Cardiac septum (tissue), 1 donor: Measurements from ENCODE around the gene C1orf53. TPM values are rescaled to one million over a fixed set of nuclear protein-coding genes. Genes with fewer than 3 reads are reported as not detected.
A peak's percentile ranks its signal among the peaks of the same experiment; 100 is the strongest.
"Not testable (repeated sequence)": the region's sequence is repeated elsewhere in the genome, so short reads cannot be mapped to it uniquely, and the experiment has no call there.

Source experiments
- DNase-seq: peaks from one replicate; pipeline ENCODE4 v3.0.0-alpha.2; 2020; ENCODE audit warnings: low spot score
- intact Hi-C: fragments of 100-400 bp; cut with DNase I; formaldehyde crosslinking; loops from one replicate; pipeline ENCODE4 v1.14.0; 2022
- long read RNA-seq: library from polyadenylated mRNA; unstranded; transcript quantifications from one replicate; pipeline ENCODE4 v2.0.0, GENCODE V29; 2021
- total RNA-seq: library from RNA; stranded (reverse); fragmentation: NEBNext Ultra II Directional; extraction: Animal tissue kit (Norgen Biotek cat#: 25700); gene quantifications from one replicate; pipeline ENCODE4 v1.2.1, GENCODE V29; 2021
- donor health status: DM: no; HTN: no; CAD: no.

The C1orf53 gene
- 7.4 TPM for total RNA-seq
- long read RNA-seq, partial matches to known transcripts, result 0 of 3 reads
- long read RNA-seq, other reads (novel, unspliced or antisense), result 0 of 3 reads

GRCh38 chr1:197902454-197903195 is at the start of gene C1orf53:
TSS of gene C1orf53 (plus strand) at chr1:197902630. CDS start at chr1:197902650, 20 bp downstream.
- intact Hi-C loops, result no loop called here
- peak; percentile 93 for DNase-seq

DNA sequence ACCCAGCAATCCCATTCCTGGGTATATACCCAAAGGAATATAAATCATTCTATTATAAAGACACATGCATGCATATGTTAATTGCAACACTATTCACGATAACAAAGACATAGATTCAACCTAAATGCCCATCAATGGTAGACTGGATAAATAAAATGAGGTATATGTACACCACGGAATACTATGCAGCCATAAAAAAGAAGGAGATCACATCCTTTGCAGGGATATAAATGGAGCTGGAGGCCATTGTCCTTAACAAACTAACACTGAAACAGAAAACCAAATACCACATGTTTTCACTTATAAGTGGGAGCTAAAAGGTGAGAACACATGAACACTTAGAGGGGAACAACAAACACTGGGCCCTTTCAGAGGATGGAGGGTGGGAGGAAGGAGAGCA is 46.7 kb upstream of the C1orf53 start:
- intact Hi-C loops, DNase-seq: not testable (repeated sequence)

- no peak for DNase-seq
Observed at GRCh38 chr1:197857477-197857876, 45.0 kb upstream of the C1orf53 start.

DNA sequence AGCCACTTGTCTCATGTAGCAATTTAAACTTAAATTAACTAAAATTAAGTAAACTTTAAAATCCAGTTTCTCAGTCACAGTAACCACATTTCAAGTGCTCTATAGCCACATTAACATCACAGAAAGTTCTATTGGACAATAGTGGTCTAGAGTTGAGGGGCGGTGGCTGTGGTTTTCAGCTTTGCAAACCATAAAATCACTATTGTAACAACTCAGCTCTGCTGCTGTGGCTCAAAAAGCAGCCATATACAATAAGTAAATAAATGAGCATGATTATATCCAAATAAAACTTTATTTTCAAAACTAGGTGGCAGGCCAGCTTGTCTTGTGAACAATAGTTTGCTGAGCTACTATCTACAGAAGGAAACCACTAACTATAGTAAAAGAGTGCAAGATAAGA is 43.4 kb upstream of the C1orf53 start:
- no peak for DNase-seq
- intact Hi-C loops, result no loop called here

More at GRCh38 chr1:197857477-197857876, 45.0 kb upstream of the C1orf53 start:
- intact Hi-C loops, result no loop called here

DNA sequence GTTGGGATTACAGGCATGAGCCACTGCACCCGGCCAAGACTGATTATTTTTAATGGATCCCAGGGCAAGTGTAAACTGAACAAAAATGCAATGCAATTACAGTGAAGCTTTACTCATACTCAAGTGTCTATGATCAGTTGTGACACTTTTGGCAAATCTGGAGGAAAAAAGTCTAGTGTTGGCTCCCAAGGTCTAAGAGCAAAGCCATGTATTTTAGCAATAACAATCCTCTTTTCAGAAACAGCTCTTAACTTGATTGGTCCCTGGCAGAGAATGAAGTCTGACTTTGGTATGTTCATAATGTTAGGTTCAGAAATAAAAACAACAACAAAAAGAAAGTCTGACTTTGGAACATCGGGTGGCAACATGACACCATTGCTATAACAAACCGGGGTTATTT is 40.2 kb upstream of the C1orf53 start:
- intact Hi-C loops, result no loop called here

DNA sequence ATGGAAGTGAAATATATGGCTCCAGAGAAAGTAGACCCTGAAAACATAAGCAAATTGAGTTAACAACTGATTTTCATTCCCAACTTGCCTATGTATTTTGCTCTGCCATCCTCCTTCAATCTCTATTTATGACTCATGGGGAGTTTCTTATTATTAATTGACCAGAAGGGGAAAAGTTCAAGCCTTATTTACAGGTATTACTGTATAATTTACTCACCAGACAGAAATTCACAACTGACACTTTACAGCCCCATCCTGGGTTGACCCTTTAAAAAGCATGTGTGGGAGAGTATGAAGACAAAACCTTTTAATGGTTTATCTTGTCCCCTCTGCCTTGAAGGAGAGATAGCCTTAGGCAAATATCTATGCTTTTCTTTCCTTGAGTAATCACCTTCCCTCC is 39.8 kb upstream of the C1orf53 start:
- intact Hi-C loops, result no loop called here
- no peak for DNase-seq

More for the DNA sequence above, 40.2 kb upstream of the C1orf53 start:
- DNase-seq, result no peak

DNA sequence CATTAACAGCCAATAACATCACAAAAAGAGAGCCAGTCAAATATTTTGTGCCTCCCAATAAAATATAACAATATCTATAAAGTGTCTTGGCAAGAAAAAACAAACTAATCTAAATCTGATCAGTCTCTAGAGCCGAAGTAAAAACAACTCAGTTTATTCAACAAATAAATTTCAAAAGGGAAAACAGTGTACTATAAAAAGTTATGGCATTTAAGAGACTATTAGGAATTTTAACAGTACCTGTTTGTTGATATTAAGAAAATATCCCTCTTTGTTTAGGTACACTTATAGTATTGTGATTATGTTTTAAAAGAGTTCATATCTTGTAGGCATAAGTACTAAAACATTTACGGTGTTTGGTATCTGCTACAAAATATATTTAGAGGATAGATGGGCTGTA is 36.6 kb upstream of the C1orf53 start:
- DNase-seq, result no peak
- intact Hi-C loops, result loop anchor here (5.0 kb wide), 1 partner anchor 249 kb away; no protein-coding TSS in a partner anchor

DNA sequence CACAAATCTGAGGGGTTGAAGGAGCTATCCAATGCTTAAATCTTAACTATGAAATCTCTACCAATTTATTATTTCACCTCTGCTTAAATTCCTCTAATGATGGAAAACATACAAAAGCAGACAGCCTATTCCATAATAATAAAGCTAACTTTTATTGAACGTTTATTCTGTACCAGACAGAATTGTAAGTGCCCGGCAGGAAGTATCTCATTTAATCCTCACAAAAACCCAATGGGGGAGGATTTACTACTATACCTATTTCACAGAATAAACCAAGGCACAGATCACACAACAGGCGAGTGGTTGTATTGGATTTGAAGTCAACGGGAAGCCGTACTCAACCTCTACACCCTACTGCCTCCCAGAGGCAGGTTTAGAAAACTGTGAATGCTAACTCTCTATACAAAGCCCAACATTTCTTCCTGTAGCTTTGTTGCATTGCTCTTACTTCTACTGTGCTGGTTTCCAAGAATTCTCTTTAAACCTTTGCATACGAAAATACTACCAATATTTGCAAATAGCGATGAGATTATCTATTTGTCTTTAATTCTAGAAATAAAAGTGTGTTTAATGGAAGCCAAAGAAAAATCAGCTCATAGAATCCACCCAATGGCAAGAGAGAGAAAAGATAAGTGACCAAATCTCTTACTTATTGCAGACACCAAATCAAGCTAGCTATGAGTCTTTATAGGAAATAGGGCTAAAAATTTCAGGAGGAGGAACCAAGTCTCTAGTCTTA is 33.5 kb upstream of the C1orf53 start:
- intact Hi-C loops, result loop anchor here (5.0 kb wide), 1 partner anchor 252 kb away; no protein-coding TSS in a partner anchor
- no peak for DNase-seq

GRCh38 chr1:197869490-197870077 is 32.8 kb upstream of the C1orf53 start:
- no peak for DNase-seq
- intact Hi-C loops, result loop anchor here (5.0 kb wide), 1 partner anchor 252 kb away; no protein-coding TSS in a partner anchor

DNA sequence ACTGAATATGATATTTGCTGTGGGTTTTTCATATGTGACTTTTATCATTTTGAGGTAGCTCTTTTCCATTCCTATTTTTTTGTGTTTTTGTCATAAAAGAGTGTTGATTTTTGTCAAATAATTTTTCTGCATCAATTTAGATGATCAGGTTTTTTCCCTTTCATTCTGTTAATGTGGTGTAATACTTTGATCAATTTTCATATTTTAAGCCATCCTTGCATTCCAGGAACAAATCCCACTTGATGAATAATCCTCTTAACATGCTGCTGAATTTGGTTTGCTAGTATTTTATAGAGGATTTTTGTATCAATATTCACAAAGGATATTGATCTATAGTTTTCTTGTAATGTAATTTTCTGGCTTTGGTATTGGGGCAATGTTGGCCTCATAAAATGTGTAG is 25.5 kb upstream of the C1orf53 start:
- no peak for DNase-seq
- intact Hi-C loops, result no loop called here

DNA sequence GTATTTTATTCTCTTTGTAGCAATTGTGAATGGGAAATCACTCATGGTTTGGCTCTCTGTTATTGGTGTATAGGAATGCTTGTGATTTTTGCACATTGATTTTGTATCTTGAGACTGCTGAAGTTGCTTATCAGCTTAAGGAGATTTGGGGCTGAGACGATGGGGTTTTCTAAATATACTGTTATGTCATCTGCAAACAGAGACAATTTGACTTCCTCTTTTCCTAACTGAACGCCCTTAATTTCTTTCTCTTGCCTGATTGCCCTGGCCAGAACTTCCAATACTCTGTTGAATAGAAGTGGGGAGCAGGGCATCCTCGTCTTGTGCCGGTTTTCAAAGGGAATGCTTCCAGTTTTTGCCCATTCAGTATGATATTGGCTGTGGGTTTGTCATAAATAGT is 22.0 kb upstream of the C1orf53 start:
- intact Hi-C loops, result loop anchor here (10.0 kb wide), 1 partner anchor 584 kb away; no protein-coding TSS in a partner anchor
- DNase-seq, result not testable (repeated sequence)

DNA sequence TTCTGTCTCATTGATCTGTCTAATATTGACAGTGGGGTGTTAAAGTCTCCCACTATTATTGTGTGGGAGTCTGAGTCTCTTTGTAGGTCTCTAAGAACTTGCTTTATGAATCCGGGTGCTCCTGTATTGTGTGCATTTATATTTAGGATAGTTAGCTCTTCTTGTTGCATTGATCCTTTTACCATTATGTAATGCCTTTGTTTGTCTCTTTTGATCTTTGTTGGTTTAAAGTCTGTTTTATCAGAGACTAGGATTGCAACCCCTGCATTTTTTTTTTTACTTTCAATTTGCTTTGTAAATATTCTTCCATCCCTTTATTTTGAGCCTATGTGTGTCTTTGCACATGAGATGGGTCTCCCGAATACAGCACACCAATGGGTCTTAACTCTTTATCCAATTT is 20.2 kb upstream of the C1orf53 start:
- intact Hi-C loops, result loop anchor here (10.0 kb wide), 1 partner anchor 583 kb away; no protein-coding TSS in a partner anchor
- DNase-seq, result not testable (repeated sequence)

DNA sequence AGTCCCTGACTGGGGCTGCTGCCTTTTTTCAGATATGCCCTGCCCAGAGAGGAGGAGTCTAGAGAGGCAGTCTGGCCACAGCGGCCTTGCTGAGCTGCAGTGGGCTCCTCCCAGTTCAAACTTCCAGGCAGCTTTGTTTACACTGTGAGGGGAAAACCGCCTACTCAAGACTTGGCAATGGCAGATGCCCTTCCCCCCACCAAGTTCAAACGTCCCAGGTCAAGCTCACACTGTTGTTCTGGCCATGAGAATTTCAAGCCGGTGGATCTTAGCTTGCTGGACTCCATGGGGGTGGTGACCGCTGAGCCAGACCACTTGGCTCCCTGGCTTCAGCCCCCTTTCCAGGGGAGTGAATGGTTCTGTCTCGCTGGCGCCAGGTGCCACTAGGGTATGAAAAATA is 18.3 kb upstream of the C1orf53 start:
- DNase-seq, result no peak
- intact Hi-C loops, result loop anchor here (10.0 kb wide), 1 partner anchor 581 kb away; no protein-coding TSS in a partner anchor

DNA sequence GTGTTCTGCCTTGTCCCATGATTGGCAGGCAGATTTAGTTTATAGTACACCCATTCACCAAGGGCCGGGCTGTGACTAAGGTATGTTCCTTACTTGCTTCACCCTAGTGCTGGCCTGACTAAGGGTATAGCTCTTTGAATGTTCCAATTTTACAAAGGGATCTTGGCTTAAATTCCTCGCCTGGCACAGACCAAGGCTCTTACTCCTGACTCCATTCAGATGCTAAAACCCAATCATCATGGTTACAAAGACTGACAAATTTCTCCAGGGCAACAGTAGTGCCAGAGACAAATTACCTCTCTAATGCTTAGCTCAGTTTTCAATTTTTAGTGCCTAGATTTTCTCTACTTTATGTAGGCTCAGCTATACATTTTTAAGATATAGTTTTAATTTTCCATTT is 11.5 kb upstream of the C1orf53 start:
- no peak for DNase-seq
- intact Hi-C loops, result no loop called here

DNA sequence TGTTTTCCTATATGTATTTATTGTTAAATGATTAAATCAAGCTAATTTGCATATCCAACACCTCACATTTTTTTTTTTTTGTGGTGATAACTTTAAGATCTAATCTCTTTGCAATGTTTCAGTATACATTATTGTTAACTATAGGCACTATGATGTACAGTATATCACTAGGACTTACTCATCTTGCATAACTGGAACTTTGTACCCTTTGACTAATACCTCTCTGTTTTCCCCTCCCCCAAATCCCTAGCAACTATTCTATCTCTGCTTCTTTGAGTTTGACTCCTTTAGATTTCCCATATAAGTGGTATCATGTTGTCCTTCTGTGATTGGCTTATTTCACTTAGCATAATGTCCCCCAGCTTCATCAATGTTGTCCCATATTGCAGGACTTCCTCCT is 9.7 kb upstream of the C1orf53 start:
- intact Hi-C loops, result no loop called here
- no peak for DNase-seq

- intact Hi-C loops, result no loop called here
- DNase-seq, result no peak
Observed at GRCh38 chr1:197896301-197896700, 6.1 kb upstream of the C1orf53 start.

DNA sequence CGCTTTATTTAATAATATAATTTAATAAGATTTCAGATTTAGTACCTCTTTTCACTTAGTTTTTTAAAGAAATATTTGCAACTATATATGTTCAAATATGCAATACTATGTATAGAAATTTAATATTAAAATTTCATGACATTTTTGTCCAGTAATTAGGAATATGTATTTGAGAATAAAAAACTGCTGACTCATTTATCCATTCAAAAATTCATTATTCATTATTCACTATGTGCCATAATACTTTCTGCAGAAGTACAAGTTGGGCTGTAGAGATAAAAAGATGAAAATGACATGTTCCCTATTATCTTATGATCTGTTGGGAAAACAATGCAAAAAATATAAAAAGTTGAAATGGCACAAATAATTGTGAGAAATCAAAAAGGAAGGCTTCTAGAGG is 3.4 kb upstream of the C1orf53 start:
- intact Hi-C loops, result no loop called here
- DNase-seq, result no peak

- intact Hi-C loops, result no loop called here
- DNase-seq, result no peak
Observed at GRCh38 chr1:197902131-197902453, 338 bp upstream of the C1orf53 start.

DNA sequence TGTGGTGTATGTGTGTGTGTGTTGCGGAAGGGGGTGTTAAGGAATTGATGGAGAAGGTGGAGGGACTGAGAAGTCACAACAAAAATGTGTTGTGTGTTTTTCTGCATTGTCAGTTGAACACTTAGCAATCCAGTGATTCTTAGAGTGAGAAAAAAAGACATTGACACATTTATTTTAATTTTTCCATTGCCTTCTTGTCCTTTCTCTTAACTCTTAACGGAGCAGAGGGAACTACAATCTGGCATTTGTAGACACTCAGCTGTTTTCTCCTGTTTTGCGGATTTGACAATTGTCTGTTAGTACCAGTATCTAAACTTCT is 725 bp downstream of the C1orf53 start:
- no peak for DNase-seq
- intact Hi-C loops, result no loop called here

GRCh38 chr1:197904126-197904787 is 1.8 kb downstream of the C1orf53 start:
- intact Hi-C loops, result no loop called here
- no peak for DNase-seq
